Measurements from ENCODE around the gene OPCML.

OPCML gene

DNA sequence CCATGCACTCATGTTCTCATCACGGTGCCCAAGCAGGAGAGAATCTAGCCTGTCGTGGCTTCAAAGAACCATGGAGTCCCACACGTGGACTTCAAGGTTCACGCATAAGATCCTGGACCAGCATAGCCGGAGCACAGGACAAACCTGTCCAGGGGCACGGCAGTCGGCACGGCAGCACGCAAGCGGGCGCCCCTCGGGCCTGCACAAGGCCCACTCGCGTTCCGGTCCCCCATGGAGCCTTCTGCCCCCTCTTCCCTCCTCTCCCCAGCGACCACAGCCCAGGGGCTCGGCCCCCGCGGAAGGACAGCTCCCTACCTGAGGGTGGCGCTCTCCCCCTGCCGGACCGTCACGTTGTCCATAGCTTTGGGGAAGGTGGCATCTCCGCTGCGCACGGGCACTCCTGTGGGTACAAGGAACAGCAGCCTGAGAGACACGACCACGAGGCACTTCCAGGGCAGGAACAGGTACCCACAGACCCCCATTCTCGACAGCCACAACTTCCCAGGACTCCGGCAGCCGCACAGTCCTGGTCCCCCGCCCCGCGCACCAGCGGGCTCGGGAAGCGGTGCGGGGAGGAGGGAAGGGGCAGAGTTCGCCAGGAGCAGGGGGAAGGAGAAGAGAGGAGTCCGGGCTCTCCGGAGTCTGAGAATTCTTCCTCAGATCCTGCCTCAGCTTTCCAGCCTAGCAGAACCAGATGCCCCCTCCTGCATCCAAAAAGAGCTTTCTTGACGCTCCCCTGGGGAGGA lies 589.5 kb downstream of the OPCML start:
- TF ChIP-seq CTCF (IDR thresholded peaks at IDR 0.05) = no peak

DNA sequence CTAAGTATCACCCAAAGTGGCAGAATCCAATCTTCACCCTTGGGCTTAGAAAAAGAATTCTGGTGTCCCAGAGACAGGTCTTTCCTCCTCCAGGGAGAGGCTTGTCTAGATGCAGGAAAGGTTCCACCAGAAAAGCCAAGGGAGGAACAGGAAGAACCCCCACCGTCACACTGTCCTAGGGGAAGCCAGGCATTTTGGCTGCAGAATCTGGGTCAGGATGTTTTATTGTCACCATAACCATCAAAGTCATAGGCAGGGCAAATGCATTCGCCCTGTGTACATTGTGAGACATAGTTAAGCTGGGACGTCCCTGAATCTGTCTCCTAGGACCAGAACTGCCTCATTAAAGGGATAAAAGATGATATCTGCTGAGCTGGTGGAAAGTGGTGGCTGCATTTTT lies 590.5 kb downstream of the OPCML start:
- no peak for TF ChIP-seq CTCF (IDR thresholded peaks at IDR 0.05)

DNA sequence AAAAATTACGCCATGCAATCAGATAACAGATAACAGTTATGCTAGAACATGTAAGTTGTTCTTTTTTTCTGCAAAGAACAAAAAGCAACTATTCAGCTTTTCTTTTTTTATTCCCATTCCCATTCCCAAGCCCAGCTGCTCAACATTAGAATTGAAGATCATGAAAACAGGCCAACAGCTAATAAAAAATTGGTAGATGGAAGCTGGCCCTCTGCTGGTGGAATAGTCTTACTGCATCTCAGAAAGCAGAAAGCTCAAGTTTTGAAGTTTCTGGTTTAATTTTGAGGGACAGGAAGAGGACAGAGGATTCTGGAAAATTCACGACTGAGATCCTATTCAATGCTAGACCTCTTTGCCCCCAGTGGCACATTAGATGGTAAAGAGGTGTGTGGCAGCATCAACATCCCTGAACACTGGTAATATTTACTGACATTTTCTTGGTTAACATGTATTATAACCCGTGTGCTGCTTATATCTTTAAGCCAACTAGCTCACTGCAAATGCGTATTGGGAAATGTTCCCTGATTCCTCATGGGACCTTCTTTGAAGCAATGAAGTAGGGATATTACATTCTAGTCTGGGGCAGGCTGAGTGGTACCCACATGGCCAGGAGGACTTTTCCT lies 591.2 kb downstream of the OPCML start:
- peak; percentile 88 for TF ChIP-seq CTCF (IDR thresholded peaks at IDR 0.05)

DNA sequence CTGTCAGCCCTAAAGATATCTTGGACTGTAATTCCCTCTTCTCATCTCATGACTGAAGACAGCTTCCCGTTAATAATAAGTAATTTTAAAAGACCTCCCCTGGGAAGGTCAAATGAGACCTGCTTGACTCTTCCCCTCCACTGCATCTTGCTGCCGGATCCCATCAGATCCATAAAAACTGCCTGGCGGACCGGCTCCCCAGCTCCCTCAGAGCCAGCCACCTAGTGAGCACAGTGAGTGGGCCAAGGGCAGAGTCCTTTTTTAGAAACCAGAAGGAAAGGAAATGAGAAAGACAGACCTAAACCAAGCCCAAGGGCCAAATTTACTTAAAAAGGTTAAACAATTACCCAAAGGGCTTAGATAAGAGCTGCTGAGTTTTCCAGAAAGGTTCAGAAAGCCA lies 595.3 kb downstream of the OPCML start:
- no peak for TF ChIP-seq CTCF (IDR thresholded peaks at IDR 0.05)

DNA sequence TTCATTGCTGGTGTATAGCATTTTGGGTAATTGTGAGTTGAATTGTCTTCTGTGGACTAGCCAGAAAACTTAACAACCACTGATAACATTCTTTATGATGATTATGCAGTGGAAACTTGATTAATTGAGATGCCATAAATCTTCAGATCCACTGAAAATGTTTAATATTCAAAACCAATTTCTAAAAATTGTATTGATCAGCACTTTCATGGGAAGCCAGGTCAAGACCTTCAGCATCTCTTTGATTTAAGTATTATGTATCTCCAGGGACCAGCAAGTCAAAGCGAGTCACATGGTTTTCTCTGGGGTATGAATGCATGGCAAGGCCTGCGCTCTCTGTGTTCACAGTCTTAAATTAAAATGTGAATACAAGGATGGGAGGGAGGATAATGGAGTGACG lies 596.9 kb downstream of the OPCML start:
- TF ChIP-seq CTCF (IDR thresholded peaks at IDR 0.05) = no peak

DNA sequence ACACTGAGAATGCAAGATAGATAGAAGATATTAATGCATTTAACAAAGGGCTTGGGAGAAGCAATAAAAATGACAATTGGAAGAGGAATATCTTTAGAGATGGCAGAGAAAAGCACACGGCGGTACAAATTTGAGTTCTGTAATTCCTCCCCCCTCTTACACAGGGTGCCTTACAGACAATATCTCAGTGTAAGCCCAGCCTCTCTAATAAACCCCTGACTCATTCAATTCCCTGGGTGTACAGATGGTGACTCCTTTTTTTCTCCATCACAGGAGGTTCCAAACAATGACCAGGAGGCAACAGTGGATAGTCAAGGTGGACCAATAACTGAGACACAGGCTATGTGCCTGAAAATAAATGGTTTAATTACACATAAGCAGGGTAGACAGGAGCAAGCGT lies 598.6 kb downstream of the OPCML start:
- TF ChIP-seq CTCF (IDR thresholded peaks at IDR 0.05) = no peak

DNA sequence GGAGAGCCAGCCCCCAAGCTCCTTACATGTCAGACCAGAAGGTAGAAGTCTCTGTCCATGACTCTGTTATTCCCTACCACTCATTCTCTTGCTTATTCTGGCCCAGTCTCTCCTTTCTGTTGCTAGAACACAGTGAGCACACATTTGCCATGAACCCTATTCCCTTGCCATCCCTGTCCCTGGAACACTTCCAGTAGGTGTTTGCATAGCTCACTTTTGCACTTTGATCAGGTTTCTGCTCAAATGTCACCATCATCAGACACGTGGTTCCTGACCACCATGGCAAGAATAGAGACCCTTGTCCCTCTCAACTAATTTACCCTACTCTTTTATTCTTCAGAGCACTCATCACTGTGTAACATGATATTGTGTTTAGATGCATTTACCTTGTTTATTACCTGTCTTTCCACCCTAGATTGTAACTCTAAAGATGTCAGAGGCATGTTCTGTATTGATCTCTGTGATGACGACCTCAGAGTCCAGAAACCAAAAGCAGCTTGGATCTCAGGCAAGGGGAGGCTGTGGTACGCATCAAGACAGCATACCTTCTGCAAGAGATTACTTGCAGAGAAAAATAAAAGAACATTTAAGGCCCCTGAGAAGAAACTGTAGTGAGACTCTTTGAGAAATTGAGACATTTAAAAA lies 606.4 kb downstream of the OPCML start:
- no peak for TF ChIP-seq CTCF (IDR thresholded peaks at IDR 0.05)
